Measurements from ENCODE around the gene ZNF500. TPM values are rescaled to one million over a fixed set of nuclear protein-coding genes. Genes with fewer than 3 reads are reported as not detected.

ZNF500 gene
- total and polyA plus RNA-seq, 2 donors (not counting 3 experiments of a cell fraction or from before 2014, with no cell fraction given) = 8.6 to 13.5 TPM

GRCh38 chr16:4729876-4730275, 37.1 kb downstream of the ZNF500 start:
- Histone ChIP-seq H3K27me3 (ENCODE audit: control insufficient read depth in 2 of 2, insufficient read depth in 2 of 2, low read length in 2 of 2) (no peaks in the 10 kb centered on the region), H3K4me1 (ENCODE audit: control insufficient read depth, extremely low read depth, insufficient read depth, low read length) (peaks cover under 1% of the 10 kb centered on the region), H3K4me3 (replicated peaks in 1 of 3; ENCODE audit: insufficient read depth in 1 of 3, low read depth in 1 of 3, low read length in 3 of 3) (no peak overlapping the region), H3K27ac (ENCODE audit: insufficient read depth, low read depth, low read length) (no peak overlapping the region), H4K20me1 (replicated peaks; ENCODE audit: control insufficient read depth, extremely low read depth, insufficient read depth, low read length) (no peaks in the 10 kb centered on the region), H3K9me1 (replicated peaks; ENCODE audit: control insufficient read depth, extremely low read depth, insufficient read depth, low read length) (no peaks in the 10 kb centered on the region), H3K9ac (replicated peaks; ENCODE audit: extremely low read depth, insufficient read depth, low read length) (no peak overlapping the region), H3K36me3 (ENCODE audit: control insufficient read depth in 2 of 2, extremely low read depth in 1 of 2, insufficient read depth in 2 of 2, low read length in 2 of 2) (peaks cover under 1 to 23% of the 10 kb centered on the region in 2 experiments), H3K79me2 (ENCODE audit: control insufficient read depth, insufficient read depth, low read length) (peaks cover 9% of the 10 kb centered on the region), H3K4me2 (ENCODE audit: insufficient read depth, low read length) (no peak overlapping the region), H2AFZ (ENCODE audit: low read depth, low read length) (no peak overlapping the region), H3K9me3 (replicated peaks; ENCODE audit: control insufficient read depth, insufficient read depth, low read length) (no peaks in the 10 kb centered on the region)
- dilution Hi-C loops (cut with MboI; ENCODE audit: extremely low pct_ligation_motif_present, low sequenced_read_pairs) = no loop called here
- intact Hi-C loops (cut with micrococcal nuclease) = no loop called here
- FAIRE-seq = no peak
- DNase-seq (ENCODE audit: low read depth, low spot score) = no peak
- CTCF ChIA-PET = interaction anchor here (0.9 kb wide), 1 partner anchor 80 kb away, joined by 3 read pairs; no protein-coding TSS in a partner anchor
- no TSS peak for BruUV-seq (replicated peaks)
- POLR2A ChIA-PET = no interaction called here
- TF ChIP-seq MAX (IDR thresholded peaks at IDR 0.05; ENCODE audit: insufficient read depth, insufficient read length) (no peak), POLR2A (IDR thresholded peaks at IDR 0.05; ENCODE audit: low read depth, low read length) (no peak), CTCF (IDR thresholded peaks at IDR 0.05; ENCODE audit: extremely low read depth in 1 of 2, insufficient read depth in 1 of 2, low read depth in 1 of 2, low read length in 2 of 2) (no peak), MYC (IDR thresholded peaks at IDR 0.05; ENCODE audit: low read depth, low read length) (no peak), JUN (IDR thresholded peaks at IDR 0.05; ENCODE audit: borderline replicate concordance, insufficient read depth, insufficient read length, low read depth) (no peak), POLR2AphosphoS5 (IDR thresholded peaks at IDR 0.05; ENCODE audit: insufficient read depth, low read depth, low read length) (no peak), FOS (IDR thresholded peaks at IDR 0.05; ENCODE audit: borderline replicate concordance, insufficient read depth, low read length) (no peak), GATA2 (IDR thresholded peaks at IDR 0.05; ENCODE audit: insufficient read depth, insufficient read length, low read depth, low read length) (no peak), EZH2 (IDR thresholded peaks at IDR 0.05; ENCODE audit: borderline replicate concordance, low read depth, low read length, severe bottlenecking) (no peak)
